Smooth muscle cell (in vitro differentiated cells): ENCODE results near the gene STRA6. TPM values are rescaled to one million over a fixed set of nuclear protein-coding genes. Genes with fewer than 3 reads are reported as not detected.

ENCODE experiments used
- DNase-seq: peaks from one replicate; lab custom pipeline; 2025; ENCODE audit not compliant: unreplicated experiment; lab: John Stamatoyannopoulos, UW
- H2AFZ ChIP-seq: fragments of 200-600 bp; sonication (generic); 2 replicates; pipeline ENCODE4 v1.6.0; 2016; ENCODE audit warnings: antibody characterized with exemption, low read depth, mild to moderate bottlenecking
- H3F3A ChIP-seq: fragments of 200-600 bp; sonication (generic); 2 replicates; pipeline ENCODE4 v1.6.0; 2017; ENCODE audit warnings: antibody characterized with exemption, low read depth
- H3K27ac ChIP-seq: fragments of 200-600 bp; sonication (generic); 2 replicates; pipeline ENCODE4 v1.5.1; 2016; ENCODE audit warnings: low read depth, mild to moderate bottlenecking
- H3K27me3 ChIP-seq: fragments of 200-600 bp; sonication (generic); 2 replicates; pipeline ENCODE4 v1.6.1; 2016; ENCODE audit warnings: low read depth, mild to moderate bottlenecking
- H3K36me3 ChIP-seq: fragments of 200-600 bp; sonication (generic); 2 replicates; pipeline ENCODE4 v1.5.1; 2016; ENCODE audit warnings: low read depth
- H3K4me1 ChIP-seq: fragments of 200-600 bp; sonication (generic); 2 replicates; pipeline ENCODE4 v1.5.1; 2016; ENCODE audit warnings: low read depth
- H3K4me2 ChIP-seq: fragments of 200-600 bp; sonication (generic); 2 replicates; pipeline ENCODE4 v1.6.0; 2016; ENCODE audit warnings: mild to moderate bottlenecking
- H3K4me3 ChIP-seq: fragments of 200-600 bp; sonication (generic); 2 replicates; pipeline ENCODE4 v1.5.1; 2016; ENCODE audit warnings: mild to moderate bottlenecking
- H3K79me2 ChIP-seq: fragments of 200-600 bp; sonication (generic); 2 replicates; pipeline ENCODE4 v1.6.0; 2016; ENCODE audit warnings: low read depth, mild to moderate bottlenecking
- H3K9ac ChIP-seq: fragments of 200-600 bp; sonication (generic); 2 replicates; pipeline ENCODE4 v1.6.0; 2016; ENCODE audit warnings: low read depth
- H3K9me3 ChIP-seq: fragments of 200-600 bp; sonication (generic); replicated peaks from 2 replicates; pipeline ENCODE4 v1.5.1; 2016; ENCODE audit warnings: low read depth
- H4K20me1 ChIP-seq: fragments of 200-600 bp; sonication (generic); 2 replicates; pipeline ENCODE4 v1.6.0; 2016; ENCODE audit warnings: low read depth
- CTCF ChIP-seq: fragments of 200-600 bp; sonication (generic); IDR thresholded peaks from 2 replicates; pipeline ENCODE4 v1.5.1; 2017; ENCODE audit warnings: borderline replicate concordance, mild to moderate bottlenecking, antibody characterized with exemption; ENCODE audit not compliant: insufficient read depth, poor library complexity, severe bottlenecking
- WGBS: methylation state at CpG from one replicate; pipeline ENCODE4 v1.1.7; 2016; ENCODE audit warnings: low lambda C conversion rate; 5-methylcytosine and 5-hydroxymethylcytosine counted together
- polyA plus RNA-seq: library from polyadenylated mRNA; unstranded; fragments of >200 nt; fragmentation: Nextera tagmentation; extraction: Ambion mirVana; gene quantifications from 2 replicates; pipeline ENCODE4 v1.2.1, GENCODE V29; 2016
- total RNA-seq: library from RNA; depleted of rRNA; stranded (reverse); fragments of >200 nt; gene quantifications from 2 replicates; pipeline ENCODE4 v1.2.3, GENCODE V29; 2014

STRA6 gene
- total and polyA plus RNA-seq, 2 experiments from 2014 or later: 124 to 253 TPM

GRCh38 chr15:74156678-74157411 is 45.7 kb downstream of the STRA6 start:
- Histone ChIP-seq H3K79me2 (no peaks in the 10 kb centered on the region), H3K4me1 (no peaks in the 10 kb centered on the region), H3K27ac (peak overlapping the region; percentile 43), H3K9ac (no peak overlapping the region), H3K4me2 (peak overlapping the region; percentile 14), H3K27me3 (no peaks in the 10 kb centered on the region), H3K4me3 (no peak overlapping the region), H3K36me3 (no peaks in the 10 kb centered on the region), H3K9me3 (no peaks in the 10 kb centered on the region), H3F3A (no peaks in the 10 kb centered on the region), H2AFZ (peak overlapping the region; percentile 38), H4K20me1 (no peaks in the 10 kb centered on the region)
- no peak for DNase-seq
- no peak for TF ChIP-seq CTCF
- WGBS: 24% methylated on average over 7 of the region's 7 CpGs

- Histone ChIP-seq H3K4me1 (no peaks in the 10 kb centered on the region), H3K79me2 (no peaks in the 10 kb centered on the region), H3K27me3 (no peaks in the 10 kb centered on the region), H3K4me3 (no peak overlapping the region), H4K20me1 (no peaks in the 10 kb centered on the region), H3K4me2 (no peak overlapping the region), H3K36me3 (no peaks in the 10 kb centered on the region), H3F3A (no peaks in the 10 kb centered on the region), H3K9me3 (no peaks in the 10 kb centered on the region), H3K27ac (peak overlapping the region; percentile 43), H2AFZ (no peak overlapping the region), H3K9ac (no peak overlapping the region)
- 76% methylated on average over 14 of the region's 14 CpGs for WGBS
- TF ChIP-seq CTCF: no peak
- DNase-seq: no peak
Observed at GRCh38 chr15:74155766-74156417, 46.7 kb downstream of the STRA6 start.

DNA sequence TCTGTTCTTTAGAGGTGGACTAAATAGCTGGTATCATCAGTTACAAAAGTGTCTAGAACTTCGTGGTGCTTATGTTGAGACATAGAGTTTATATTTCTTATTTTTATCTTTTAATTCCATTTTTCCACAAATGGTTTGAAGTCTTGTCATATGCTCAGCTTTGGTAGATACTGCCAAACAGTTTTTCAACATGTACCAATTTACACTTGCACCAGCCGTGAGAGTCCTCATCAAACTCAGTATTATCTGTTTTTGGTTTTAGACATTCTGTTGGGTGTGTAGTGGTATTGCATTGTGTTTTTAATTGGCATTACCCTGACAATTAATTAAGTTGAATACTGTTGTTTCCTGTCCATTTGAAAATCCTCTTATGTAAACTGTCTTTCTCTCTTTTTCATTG is 55.5 kb downstream of the STRA6 start:
- Histone ChIP-seq H3K27ac (no peak overlapping the region), H4K20me1 (no peaks in the 10 kb centered on the region), H3K27me3 (no peaks in the 10 kb centered on the region), H3K4me3 (no peak overlapping the region), H3K4me2 (no peak overlapping the region), H3K9ac (no peak overlapping the region), H3K9me3 (no peaks in the 10 kb centered on the region), H3K79me2 (no peaks in the 10 kb centered on the region), H3F3A (no peaks in the 10 kb centered on the region), H2AFZ (no peak overlapping the region), H3K4me1 (no peaks in the 10 kb centered on the region), H3K36me3 (no peaks in the 10 kb centered on the region)
- no peak for TF ChIP-seq CTCF
- WGBS: 72% methylated on average over 2 of the region's 2 CpGs
- no peak for DNase-seq

DNA sequence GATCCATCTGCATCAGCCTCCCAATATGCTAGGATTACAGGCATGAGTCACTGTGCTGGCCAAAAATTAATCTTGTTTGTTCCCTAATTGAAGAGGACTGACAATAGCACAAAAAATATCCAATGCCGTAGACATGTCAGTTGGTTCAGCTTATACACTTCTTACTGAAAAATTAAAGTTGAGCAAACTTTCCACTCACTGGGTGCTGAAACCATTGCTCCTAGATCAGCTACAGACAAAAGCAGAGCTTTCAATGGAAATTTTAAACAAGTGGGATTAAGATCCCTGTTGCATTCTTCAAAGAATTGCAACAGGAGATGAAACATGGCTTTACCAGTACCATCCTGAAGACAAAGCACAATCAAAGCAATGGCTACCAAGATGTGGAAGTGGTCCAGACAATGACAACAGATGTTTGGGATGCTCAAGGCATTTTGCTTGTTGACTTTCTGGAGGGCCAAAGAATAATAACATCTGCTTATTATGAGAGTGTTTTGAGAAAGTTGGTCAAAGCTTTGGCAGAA is 56.2 kb downstream of the STRA6 start:
- H3K9me3 ChIP-seq: no peaks in the 10 kb centered on the region
- H3K9ac ChIP-seq: no peak overlapping the region
- H3K36me3 ChIP-seq: no peaks in the 10 kb centered on the region
- no peak for TF ChIP-seq CTCF
- H3K27me3 ChIP-seq: no peaks in the 10 kb centered on the region
- WGBS: 100% methylated on average over 1 of the region's 1 CpG
- no peaks in the 10 kb centered on the region for H3K79me2 ChIP-seq
- no peak overlapping the region for H3K4me2 ChIP-seq
- H3K27ac ChIP-seq: no peak overlapping the region
- no peaks in the 10 kb centered on the region for H3K4me1 ChIP-seq
- H3F3A ChIP-seq: no peaks in the 10 kb centered on the region
- no peaks in the 10 kb centered on the region for H4K20me1 ChIP-seq
- H2AFZ ChIP-seq: no peak overlapping the region
- H3K4me3 ChIP-seq: no peak overlapping the region
- no peak for DNase-seq
